HEK293 (cell line): Measurements from ENCODE around the gene RHEX.

Experiments
- ZNF292 ChIP-seq: fragments of 450-650 bp; formaldehyde crosslinking; IDR thresholded peaks from 2 replicates; pipeline ENCODE4 v1.5.1; 2016; ENCODE audit warnings: low read depth, missing biosample characterization, missing genetic modification characterization, borderline replicate concordance
- ZNF366 ChIP-seq: fragments of 450-650 bp; formaldehyde crosslinking; conservative IDR thresholded peaks from 2 replicates; pipeline ENCODE4 v1.5.1; 2016; ENCODE audit warnings: missing biosample characterization, missing genetic modification characterization
- ZNF560 ChIP-seq: fragments of 450-650 bp; formaldehyde crosslinking; IDR thresholded peaks from 2 replicates; pipeline ENCODE4 v1.5.1; 2017; ENCODE audit warnings: missing biosample characterization, missing genetic modification characterization, borderline replicate concordance
- ZNF658 ChIP-seq: fragments of 450-650 bp; formaldehyde crosslinking; IDR thresholded peaks from 2 replicates; pipeline ENCODE4; 2016; ENCODE audit warnings: missing biosample characterization, missing genetic modification characterization
- ZNF777 ChIP-seq: fragments of 450-650 bp; formaldehyde crosslinking; IDR thresholded peaks from 2 replicates; pipeline ENCODE4 v1.5.1; 2017; ENCODE audit warnings: missing biosample characterization, missing genetic modification characterization, borderline replicate concordance
- TF ChIP-seq, protein P1 (sequence below): fragments of 450-650 bp; formaldehyde crosslinking; IDR thresholded peaks from 2 replicates; pipeline ENCODE4 v1.5.1; 2016; ENCODE audit warnings: missing biosample characterization, missing genetic modification characterization
- TF ChIP-seq, protein P2 (sequence below): fragments of 450-650 bp; formaldehyde crosslinking; IDR thresholded peaks from 2 replicates; pipeline ENCODE4 v1.5.1; 2016; ENCODE audit warnings: missing biosample characterization, missing genetic modification characterization
- TF ChIP-seq, protein P3 (sequence below): fragments of 450-650 bp; formaldehyde crosslinking; IDR thresholded peaks from 2 replicates; pipeline ENCODE4 v1.5.1; 2017; ENCODE audit warnings: missing biosample characterization, missing genetic modification characterization

DNA sequence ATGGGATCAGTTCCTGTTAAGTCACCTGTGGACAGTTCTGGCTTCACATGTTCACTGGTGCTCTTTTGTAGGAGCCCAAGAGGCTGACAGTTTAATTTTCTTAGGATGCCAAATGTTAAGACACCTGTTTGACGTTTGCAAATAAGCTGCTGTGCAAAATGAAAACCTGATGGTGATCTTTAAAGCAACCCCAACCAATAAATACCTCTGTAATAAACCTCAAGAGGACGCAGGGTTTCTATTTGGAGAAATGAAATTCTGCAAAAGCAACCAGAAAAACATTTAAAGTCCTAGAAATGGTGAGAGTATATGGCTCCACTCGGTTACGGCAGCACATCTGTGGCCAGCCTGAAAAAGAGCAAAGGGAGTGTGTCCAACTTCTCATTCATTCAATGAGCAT lies 5.7 kb upstream of the RHEX start:
- TF ChIP-seq, protein P1, sequence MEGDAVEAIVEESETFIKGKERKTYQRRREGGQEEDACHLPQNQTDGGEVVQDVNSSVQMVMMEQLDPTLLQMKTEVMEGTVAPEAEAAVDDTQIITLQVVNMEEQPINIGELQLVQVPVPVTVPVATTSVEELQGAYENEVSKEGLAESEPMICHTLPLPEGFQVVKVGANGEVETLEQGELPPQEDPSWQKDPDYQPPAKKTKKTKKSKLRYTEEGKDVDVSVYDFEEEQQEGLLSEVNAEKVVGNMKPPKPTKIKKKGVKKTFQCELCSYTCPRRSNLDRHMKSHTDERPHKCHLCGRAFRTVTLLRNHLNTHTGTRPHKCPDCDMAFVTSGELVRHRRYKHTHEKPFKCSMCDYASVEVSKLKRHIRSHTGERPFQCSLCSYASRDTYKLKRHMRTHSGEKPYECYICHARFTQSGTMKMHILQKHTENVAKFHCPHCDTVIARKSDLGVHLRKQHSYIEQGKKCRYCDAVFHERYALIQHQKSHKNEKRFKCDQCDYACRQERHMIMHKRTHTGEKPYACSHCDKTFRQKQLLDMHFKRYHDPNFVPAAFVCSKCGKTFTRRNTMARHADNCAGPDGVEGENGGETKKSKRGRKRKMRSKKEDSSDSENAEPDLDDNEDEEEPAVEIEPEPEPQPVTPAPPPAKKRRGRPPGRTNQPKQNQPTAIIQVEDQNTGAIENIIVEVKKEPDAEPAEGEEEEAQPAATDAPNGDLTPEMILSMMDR (tag by site-specific recombination), result no peak
- TF ChIP-seq ZNF292 (tag by site-specific recombination), result no peak
- no peak for TF ChIP-seq ZNF560 (tag by site-specific recombination)
- TF ChIP-seq, protein P2, sequence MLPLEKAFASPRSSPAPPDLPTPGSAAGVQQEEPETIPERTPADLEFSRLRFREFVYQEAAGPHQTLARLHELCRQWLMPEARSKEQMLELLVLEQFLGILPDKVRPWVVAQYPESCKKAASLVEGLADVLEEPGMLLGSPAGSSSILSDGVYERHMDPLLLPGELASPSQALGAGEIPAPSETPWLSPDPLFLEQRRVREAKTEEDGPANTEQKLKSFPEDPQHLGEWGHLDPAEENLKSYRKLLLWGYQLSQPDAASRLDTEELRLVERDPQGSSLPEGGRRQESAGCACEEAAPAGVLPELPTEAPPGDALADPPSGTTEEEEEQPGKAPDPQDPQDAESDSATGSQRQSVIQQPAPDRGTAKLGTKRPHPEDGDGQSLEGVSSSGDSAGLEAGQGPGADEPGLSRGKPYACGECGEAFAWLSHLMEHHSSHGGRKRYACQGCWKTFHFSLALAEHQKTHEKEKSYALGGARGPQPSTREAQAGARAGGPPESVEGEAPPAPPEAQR (tag by site-specific recombination), result no peak
- no peak for TF ChIP-seq ZNF658 (tag by site-specific recombination)
- TF ChIP-seq ZNF777 (tag by site-specific recombination), result no peak
- TF ChIP-seq, protein P3, sequence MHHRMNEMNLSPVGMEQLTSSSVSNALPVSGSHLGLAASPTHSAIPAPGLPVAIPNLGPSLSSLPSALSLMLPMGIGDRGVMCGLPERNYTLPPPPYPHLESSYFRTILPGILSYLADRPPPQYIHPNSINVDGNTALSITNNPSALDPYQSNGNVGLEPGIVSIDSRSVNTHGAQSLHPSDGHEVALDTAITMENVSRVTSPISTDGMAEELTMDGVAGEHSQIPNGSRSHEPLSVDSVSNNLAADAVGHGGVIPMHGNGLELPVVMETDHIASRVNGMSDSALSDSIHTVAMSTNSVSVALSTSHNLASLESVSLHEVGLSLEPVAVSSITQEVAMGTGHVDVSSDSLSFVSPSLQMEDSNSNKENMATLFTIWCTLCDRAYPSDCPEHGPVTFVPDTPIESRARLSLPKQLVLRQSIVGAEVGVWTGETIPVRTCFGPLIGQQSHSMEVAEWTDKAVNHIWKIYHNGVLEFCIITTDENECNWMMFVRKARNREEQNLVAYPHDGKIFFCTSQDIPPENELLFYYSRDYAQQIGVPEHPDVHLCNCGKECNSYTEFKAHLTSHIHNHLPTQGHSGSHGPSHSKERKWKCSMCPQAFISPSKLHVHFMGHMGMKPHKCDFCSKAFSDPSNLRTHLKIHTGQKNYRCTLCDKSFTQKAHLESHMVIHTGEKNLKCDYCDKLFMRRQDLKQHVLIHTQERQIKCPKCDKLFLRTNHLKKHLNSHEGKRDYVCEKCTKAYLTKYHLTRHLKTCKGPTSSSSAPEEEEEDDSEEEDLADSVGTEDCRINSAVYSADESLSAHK (tag by site-specific recombination), result no peak
- no peak for TF ChIP-seq ZNF366 (tag by site-specific recombination)
